Tibial nerve (tissue), 3 donors: Measurements from ENCODE around the gene SYNGR3.

Experiments used
- CTCF ChIP-seq, 5 experiments: fragments of 200-600 bp in 3 of 5; fragments of 450-650 bp in 2 of 5; sonication (generic) in 3 of 5; IDR thresholded peaks; one replicate each; pipeline ENCODE4 v1.5.1; 2016 to 2019; ENCODE audit warnings: antibody characterized with exemption in 5 of 5, mild to moderate bottlenecking in 3 of 5, moderate library complexity in 2 of 5
- POLR2A ChIP-seq, 2 donors: fragments of 450-650 bp; IDR thresholded peaks; one replicate each; pipeline ENCODE4 v1.6.1; 2017; ENCODE audit warnings: antibody characterized with exemption in 2 of 2, mild to moderate bottlenecking in 2 of 2, moderate library complexity in 2 of 2

DNA sequence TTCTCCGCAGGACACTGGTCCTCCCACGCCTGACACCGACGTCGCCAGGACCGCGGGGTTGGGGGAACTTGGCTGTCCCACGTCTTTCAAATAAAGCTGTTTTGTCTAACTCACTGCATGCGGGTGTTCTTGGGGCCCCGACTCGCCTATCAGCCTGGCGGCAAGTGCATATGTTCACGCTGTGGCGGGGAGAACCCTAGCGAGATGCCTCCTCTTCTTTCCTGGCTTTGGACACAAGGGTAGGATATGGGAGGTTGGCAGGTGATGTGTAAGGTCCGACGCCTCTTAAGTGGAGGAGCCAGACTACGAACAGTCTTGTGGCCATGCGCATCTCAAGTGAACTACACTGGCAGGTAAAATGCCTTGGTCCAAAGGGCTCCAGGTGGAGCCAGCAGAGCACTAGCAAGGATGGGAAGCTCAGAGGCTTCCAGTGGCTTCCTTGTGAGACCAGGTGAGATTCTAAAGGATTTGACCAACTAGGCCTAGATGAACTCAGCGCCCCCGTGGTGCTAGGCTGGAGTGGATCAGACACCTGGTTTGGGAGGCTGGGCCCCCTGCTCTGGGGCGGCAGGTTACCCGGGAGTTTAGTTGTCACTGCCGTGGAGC lies 24.3 kb upstream of the SYNGR3 start:
- TF ChIP-seq POLR2A (IDR thresholded peaks at IDR 0.05) (no peak), CTCF (IDR thresholded peaks at IDR 0.05) (no peak)
